ENCODE data around the gene NEU2. TPM values are rescaled to one million over a fixed set of nuclear protein-coding genes. Genes with fewer than 3 reads are reported as not detected.

NEU2 gene
- total RNA-seq, 1 experiment from 2014 or later, result not detected

- no CpG with 5 or more reads among the region's 9 CpGs for WGBS (ENCODE audit: extremely low coverage, insufficient read length, low lambda C conversion rate)
- H3K27ac Mint-ChIP-seq, result no peak overlapping the region; a peak in 1 of 7 replicates
Measured at GRCh38 chr2:233010569-233011267, 21.8 kb upstream of the NEU2 start.

More at GRCh38 chr2:233010569-233011267, 21.8 kb upstream of the NEU2 start:
- H3K79me2 ChIP-seq (ENCODE audit: insufficient read depth, low read length), result no peaks in the 10 kb centered on the region
- H4K8ac ChIP-seq (replicated peaks; ENCODE audit: insufficient read length, low read depth, low read length), result no peak overlapping the region
- no peak overlapping the region for H3K4ac ChIP-seq (ENCODE audit: low read depth, low read length)
- no peaks in the 10 kb centered on the region for H3K9me3 ChIP-seq (ENCODE audit: control insufficient read depth, low read depth, low read length)
- H3K4me2 ChIP-seq (ENCODE audit: insufficient read depth, insufficient read length, low read length), result no peak overlapping the region
- H2BK12ac ChIP-seq (ENCODE audit: insufficient read length, low read depth, low read length), result no peak overlapping the region
- Mint-ChIP-seq H3K36me3 (ENCODE audit: insufficient read depth in 1 of 3, low read depth in 3 of 3) (no peaks in the 10 kb centered on the region), H3K9me3 (peaks cover 0 to 5% of the 10 kb centered on the region in 2 experiments; a peak in 2 of 5 replicates), H3K4me3 (no peak overlapping the region), H3K27me3 (ENCODE audit: low read depth) (peaks cover 3% of the 10 kb centered on the region), H3K4me1 (no peaks in the 10 kb centered on the region)
- no peak overlapping the region for H3K27ac ChIP-seq (ENCODE audit: insufficient read length, low read depth, low read length)
- no peak overlapping the region for H4K91ac ChIP-seq (ENCODE audit: insufficient read length, low read depth, low read length)
- no peak overlapping the region for H3K18ac ChIP-seq (ENCODE audit: insufficient read length, low read depth, low read length)
- H3K79me1 ChIP-seq (ENCODE audit: insufficient read depth, low read depth, low read length, poor library complexity, severe bottlenecking), result no peaks in the 10 kb centered on the region
- H3K9ac ChIP-seq (ENCODE audit: extremely low read depth, insufficient read length, low read length), result no peak overlapping the region
- H3K23me2 ChIP-seq (ENCODE audit: insufficient read length, low read depth, low read length, poor library complexity, severe bottlenecking), result no peaks in the 10 kb centered on the region
- TF ChIP-seq CTCF (conservative IDR thresholded peaks at IDR 0.05), result no peak
- H2BK5ac ChIP-seq (ENCODE audit: insufficient read length, low read length), result no peak overlapping the region
- H3T11ph ChIP-seq (ENCODE audit: low read length), result no peak overlapping the region
- no peak overlapping the region for H2AFZ ChIP-seq (ENCODE audit: low read length)
- H3K27me3 ChIP-seq (ENCODE audit: insufficient read depth, low read length), result no peaks in the 10 kb centered on the region
- no peaks in the 10 kb centered on the region for H4K20me1 ChIP-seq (ENCODE audit: control insufficient read depth, insufficient read depth, insufficient read length)
- H2BK20ac ChIP-seq (ENCODE audit: low read depth, low read length, poor library complexity, severe bottlenecking), result no peak overlapping the region
- no peaks in the 10 kb centered on the region for H3K4me1 ChIP-seq (ENCODE audit: insufficient read depth, low read length)
- H3K23ac ChIP-seq (ENCODE audit: insufficient read length, low read depth, low read length), result no peak overlapping the region
- no peak overlapping the region for H4K5ac ChIP-seq (ENCODE audit: insufficient read length, low read depth, low read length)
- no peak overlapping the region for H3K14ac ChIP-seq (ENCODE audit: insufficient read depth, low read length)
- H2BK15ac ChIP-seq (ENCODE audit: low read depth, low read length), result no peak overlapping the region
- H3K56ac ChIP-seq (ENCODE audit: insufficient read length, low read depth, low read length), result no peak overlapping the region
- no peak for DNase-seq
- no peak overlapping the region for H2BK120ac ChIP-seq (ENCODE audit: low read depth, low read length, poor library complexity, severe bottlenecking)
- H2AK5ac ChIP-seq (ENCODE audit: insufficient read length, low read length), result no peak overlapping the region

Measured in H9 (cell line).